CD4-positive, alpha-beta T cell (primary cell): Measurements from ENCODE around the gene A1BG. TPM values are rescaled to one million over a fixed set of nuclear protein-coding genes. Genes with fewer than 3 reads are reported as not detected.
A peak's percentile ranks its signal among the peaks of the same experiment; 100 is the strongest.

Experiments
- ATAC-seq: fragments of 200-7000 bp; cut with Tn5 transposase; one replicate; pipeline ENCODE4 v1.10.0; 2022; ENCODE audit warnings: mild to moderate bottlenecking; ENCODE audit not compliant: poor library complexity
- CTCF ChIA-PET: fragments of 350-600 bp; sonication (Branson Sonifier 250); formaldehyde crosslinking; loops from one replicate; lab custom pipeline; 2021; ENCODE audit warnings: antibody characterized with exemption, inconsistent platforms; lab: Charles Lee
- POLR2A ChIA-PET: fragments of 350-600 bp; sonication (Branson Sonifier 250); formaldehyde crosslinking; loops from one replicate; lab custom pipeline; 2021; ENCODE audit warnings: antibody characterized with exemption, inconsistent platforms; lab: Charles Lee
- DNase-seq, 14 experiments: peaks; one replicate each; pipeline ENCODE4 v3.0.0-alpha.2; 2013 to 2020; ENCODE audit warnings: mixed read lengths in 2 of 14
- H3K27ac ChIP-seq, 2 donors: one replicate each; pipeline versions ENCODE4 v1.5.1 to v1.7.0; 2013; ENCODE audit warnings: low read length in 2 of 2, low read depth in 1 of 2, mild to moderate bottlenecking in 1 of 2
- H3K27me3 ChIP-seq, 2 experiments: 1 replicate in 1 of 2; 2 replicates in 1 of 2; pipeline versions ENCODE4 v1.6.1 to v1.7.0; 2013; ENCODE audit warnings: low read length in 2 of 2, control low read depth in 1 of 2, mild to moderate bottlenecking in 1 of 2, moderate library complexity in 1 of 2; ENCODE audit not compliant: insufficient read depth in 2 of 2, control insufficient read depth in 1 of 2
- H3K36me3 ChIP-seq: one replicate; pipeline ENCODE4 v1.6.1; 2013; ENCODE audit warnings: low read length, control low read depth; ENCODE audit not compliant: insufficient read depth
- H3K4me1 ChIP-seq: one replicate; pipeline ENCODE4 v1.6.1; 2013; ENCODE audit warnings: low read length, control low read depth; ENCODE audit not compliant: insufficient read depth
- H3K4me3 ChIP-seq: one replicate; pipeline ENCODE4 v1.5.1; 2013; ENCODE audit warnings: mild to moderate bottlenecking, low read length, moderate library complexity
- H3K9me3 ChIP-seq, 2 experiments: 1 replicate in 1 of 2; 2 replicates in 1 of 2; pipeline versions ENCODE4 v1.6.1 to v1.7.0; 2013; ENCODE audit warnings: low read length in 2 of 2, mild to moderate bottlenecking in 2 of 2, control low read depth in 1 of 2, moderate library complexity in 1 of 2; ENCODE audit not compliant: control insufficient read depth in 1 of 2, insufficient read depth in 1 of 2
- H3K27ac Mint-ChIP-seq: one replicate; pipeline ENCODE4 v1.8.0; 2020; ENCODE audit warnings: mixed read lengths
- H3K27me3 Mint-ChIP-seq: one replicate; pipeline ENCODE4 v1.8.0; 2021; ENCODE audit warnings: mixed read lengths
- H3K36me3 Mint-ChIP-seq: one replicate; pipeline ENCODE4 v1.8.0; 2021; ENCODE audit warnings: low read depth, mixed read lengths
- H3K4me1 Mint-ChIP-seq: one replicate; pipeline ENCODE4 v1.8.0; 2021; ENCODE audit warnings: low read depth, mixed read lengths
- H3K4me3 Mint-ChIP-seq: one replicate; pipeline ENCODE4 v1.8.0; 2020; ENCODE audit warnings: mild to moderate bottlenecking, mixed read lengths
- H3K9me3 Mint-ChIP-seq: one replicate; pipeline ENCODE4 v1.8.0; 2020; ENCODE audit warnings: mixed read lengths
- intact Hi-C, 2 experiments: fragments of 100-400 bp; cut with DNase I in 1 of 2; cut with micrococcal nuclease in 1 of 2; formaldehyde crosslinking; loops; one replicate each; pipeline versions ENCODE4 v1.15.1 to v1.9.0; 2023 to 2025; cut with DNase I, micrococcal nuclease
- total RNA-seq, 174 experiments: library from RNA in 2 of 174; stranded (reverse) in 2 of 174; gene quantifications; one replicate each; pipeline ENCODE4 v1.2.3 and lab custom pipeline; 2021 to 2026
- TF ChIP-seq, protein P1 (sequence below): fragments of 200-600 bp; IDR thresholded peaks from one replicate; pipeline ENCODE4 v1.8.0; 2022; ENCODE audit warnings: antibody characterized with exemption, mild to moderate bottlenecking

A1BG gene
- total RNA-seq, 2 experiments from 2014 or later = 7.6 to 8.4 TPM

DNA sequence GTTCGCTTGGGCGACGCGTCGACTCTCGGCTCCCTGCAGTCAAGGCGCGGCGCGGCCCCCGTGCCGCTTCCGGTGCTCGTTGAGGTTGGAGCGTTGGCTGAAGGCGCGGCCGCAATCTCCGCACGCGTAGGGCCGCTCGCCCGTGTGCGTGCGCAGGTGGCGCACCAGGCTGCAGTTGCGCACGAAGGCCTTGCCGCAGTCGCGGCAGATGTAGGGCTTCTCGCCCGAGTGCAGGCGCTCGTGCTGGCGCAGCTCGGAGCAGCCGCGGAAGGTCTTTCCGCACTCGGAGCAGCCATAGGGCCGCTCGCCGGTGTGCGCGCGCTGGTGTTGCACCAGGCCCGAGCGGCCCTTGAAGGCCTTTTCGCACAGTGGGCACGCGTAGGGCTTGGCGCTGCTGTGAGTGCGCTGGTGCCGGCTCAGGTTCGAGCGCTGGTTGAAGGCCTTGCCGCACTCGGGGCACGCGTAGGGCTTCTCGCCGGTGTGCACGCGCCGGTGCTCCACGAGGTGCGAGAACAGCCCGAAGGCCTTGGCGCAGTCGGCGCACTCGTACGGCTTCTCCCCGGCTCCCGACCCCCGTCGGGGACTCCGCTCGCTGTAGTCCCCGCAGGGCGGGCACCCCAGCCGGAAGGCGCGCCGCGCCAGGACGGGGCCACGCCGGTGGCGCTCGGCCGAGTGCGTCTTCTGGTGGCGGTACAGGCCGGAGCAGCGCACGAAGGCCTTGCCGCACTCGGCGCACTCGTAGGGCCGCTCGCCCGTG lies 14.6 kb upstream of the A1BG start:
- ATAC-seq (no peak), DNase-seq (peak in 1 of 14 experiments; percentile 20)
- Mint-ChIP-seq H3K36me3 (peaks cover under 1% of the 10 kb centered on the region), H3K4me1 (peaks cover 1% of the 10 kb centered on the region), H3K27me3 (no peaks in the 10 kb centered on the region), H3K4me3 (no peak overlapping the region), H3K9me3 (no peaks in the 10 kb centered on the region), H3K27ac (no peak overlapping the region)
- H3K9me3 ChIP-seq = no peaks in the 10 kb centered on the region
- H3K27ac ChIP-seq = no peak overlapping the region
- H3K4me3 ChIP-seq = no peak overlapping the region
- ChIA-PET POLR2A (no interaction called here), CTCF (no interaction called here)
- TF ChIP-seq, protein P1, sequence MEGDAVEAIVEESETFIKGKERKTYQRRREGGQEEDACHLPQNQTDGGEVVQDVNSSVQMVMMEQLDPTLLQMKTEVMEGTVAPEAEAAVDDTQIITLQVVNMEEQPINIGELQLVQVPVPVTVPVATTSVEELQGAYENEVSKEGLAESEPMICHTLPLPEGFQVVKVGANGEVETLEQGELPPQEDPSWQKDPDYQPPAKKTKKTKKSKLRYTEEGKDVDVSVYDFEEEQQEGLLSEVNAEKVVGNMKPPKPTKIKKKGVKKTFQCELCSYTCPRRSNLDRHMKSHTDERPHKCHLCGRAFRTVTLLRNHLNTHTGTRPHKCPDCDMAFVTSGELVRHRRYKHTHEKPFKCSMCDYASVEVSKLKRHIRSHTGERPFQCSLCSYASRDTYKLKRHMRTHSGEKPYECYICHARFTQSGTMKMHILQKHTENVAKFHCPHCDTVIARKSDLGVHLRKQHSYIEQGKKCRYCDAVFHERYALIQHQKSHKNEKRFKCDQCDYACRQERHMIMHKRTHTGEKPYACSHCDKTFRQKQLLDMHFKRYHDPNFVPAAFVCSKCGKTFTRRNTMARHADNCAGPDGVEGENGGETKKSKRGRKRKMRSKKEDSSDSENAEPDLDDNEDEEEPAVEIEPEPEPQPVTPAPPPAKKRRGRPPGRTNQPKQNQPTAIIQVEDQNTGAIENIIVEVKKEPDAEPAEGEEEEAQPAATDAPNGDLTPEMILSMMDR = no peak
- no peaks in the 10 kb centered on the region for H3K36me3 ChIP-seq
- H3K27me3 ChIP-seq = no peaks in the 10 kb centered on the region
- intact Hi-C loops = no loop called here
- H3K4me1 ChIP-seq = peaks cover 7% of the 10 kb centered on the region

- peaks cover 14% of the 10 kb centered on the region for H3K4me1 ChIP-seq
- H3K4me3 ChIP-seq = no peak overlapping the region
- H3K36me3 ChIP-seq = no peaks in the 10 kb centered on the region
- no peaks in the 10 kb centered on the region for H3K9me3 ChIP-seq
- Mint-ChIP-seq H3K27ac (no peak overlapping the region), H3K36me3 (peaks cover 4% of the 10 kb centered on the region), H3K4me3 (peak overlapping the region; percentile 34), H3K9me3 (no peaks in the 10 kb centered on the region), H3K4me1 (peaks cover 10% of the 10 kb centered on the region), H3K27me3 (no peaks in the 10 kb centered on the region)
- H3K27ac ChIP-seq = no peak overlapping the region
- POLR2A ChIA-PET = no interaction called here
- intact Hi-C loops = no loop called here
- TF ChIP-seq, protein P1 = no peak
- ATAC-seq (no peak), DNase-seq (peak in 1 of 14 experiments; percentile 17)
- H3K27me3 ChIP-seq = no peaks in the 10 kb centered on the region
- CTCF ChIA-PET = no interaction called here
Observed at GRCh38 chr19:58366585-58367430, 13.5 kb upstream of the A1BG start.

- no peaks in the 10 kb centered on the region for H3K27me3 ChIP-seq
- Mint-ChIP-seq H3K9me3 (no peaks in the 10 kb centered on the region), H3K36me3 (peaks cover 4% of the 10 kb centered on the region), H3K4me1 (peaks cover 12% of the 10 kb centered on the region), H3K27me3 (no peaks in the 10 kb centered on the region), H3K27ac (no peak overlapping the region), H3K4me3 (no peak overlapping the region)
- intact Hi-C loops = no loop called here
- no peaks in the 10 kb centered on the region for H3K9me3 ChIP-seq
- H3K4me1 ChIP-seq = peaks cover 16% of the 10 kb centered on the region
- H3K36me3 ChIP-seq = no peaks in the 10 kb centered on the region
- H3K4me3 ChIP-seq = no peak overlapping the region
- TF ChIP-seq, protein P1 = no peak
- DNase-seq (peak in 1 of 14 experiments; percentile 15), ATAC-seq (no peak)
- POLR2A ChIA-PET = interaction anchor here (1.1 to 2.5 kb wide), 3 partner anchors 38 to 199 kb away, joined by 4 to 16 read pairs (median 8); partner anchors contain the start of genes ZNF132 and ZSCAN22
- CTCF ChIA-PET = interaction anchor here (0.7 kb wide), 1 partner anchor 209 kb away, joined by 3 read pairs; no protein-coding TSS in a partner anchor
- no peak overlapping the region for H3K27ac ChIP-seq
Observed at GRCh38 chr19:58364146-58364545, 10.9 kb upstream of the A1BG start.
